NCI-H748 (cell line): ENCODE measurements around the gene IL9R.
"Not testable (repeated sequence)": the region's sequence is repeated elsewhere in the genome, so short reads cannot be mapped to it uniquely, and the experiment has no call there.

Experiments used
- DNase-seq: peaks from one replicate; lab custom pipeline; 2025; ENCODE audit not compliant: unreplicated experiment; lab: John Stamatoyannopoulos, UW

Gene IL9R

DNA sequence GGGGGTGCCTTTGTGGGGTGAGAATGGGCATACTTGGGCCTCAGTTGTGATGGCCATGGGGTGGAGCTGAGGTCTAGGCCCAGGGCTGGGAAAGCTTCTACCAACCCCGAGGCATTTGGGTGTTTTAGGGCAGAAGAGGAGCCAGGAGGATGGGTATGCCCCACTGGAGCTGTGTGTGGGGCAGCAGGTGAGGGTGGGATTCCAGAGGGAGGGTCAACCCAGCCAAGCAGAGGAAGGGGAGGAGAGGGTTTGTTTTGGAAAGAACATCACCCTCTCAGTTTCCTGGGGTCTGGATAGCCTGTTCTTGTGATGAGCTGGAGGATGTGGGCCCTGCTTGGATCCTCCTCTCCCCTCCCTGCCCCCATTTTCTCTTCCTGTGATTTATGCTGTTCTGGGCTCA, 620 bp downstream of the IL9R start:
- no peak for DNase-seq

DNA sequence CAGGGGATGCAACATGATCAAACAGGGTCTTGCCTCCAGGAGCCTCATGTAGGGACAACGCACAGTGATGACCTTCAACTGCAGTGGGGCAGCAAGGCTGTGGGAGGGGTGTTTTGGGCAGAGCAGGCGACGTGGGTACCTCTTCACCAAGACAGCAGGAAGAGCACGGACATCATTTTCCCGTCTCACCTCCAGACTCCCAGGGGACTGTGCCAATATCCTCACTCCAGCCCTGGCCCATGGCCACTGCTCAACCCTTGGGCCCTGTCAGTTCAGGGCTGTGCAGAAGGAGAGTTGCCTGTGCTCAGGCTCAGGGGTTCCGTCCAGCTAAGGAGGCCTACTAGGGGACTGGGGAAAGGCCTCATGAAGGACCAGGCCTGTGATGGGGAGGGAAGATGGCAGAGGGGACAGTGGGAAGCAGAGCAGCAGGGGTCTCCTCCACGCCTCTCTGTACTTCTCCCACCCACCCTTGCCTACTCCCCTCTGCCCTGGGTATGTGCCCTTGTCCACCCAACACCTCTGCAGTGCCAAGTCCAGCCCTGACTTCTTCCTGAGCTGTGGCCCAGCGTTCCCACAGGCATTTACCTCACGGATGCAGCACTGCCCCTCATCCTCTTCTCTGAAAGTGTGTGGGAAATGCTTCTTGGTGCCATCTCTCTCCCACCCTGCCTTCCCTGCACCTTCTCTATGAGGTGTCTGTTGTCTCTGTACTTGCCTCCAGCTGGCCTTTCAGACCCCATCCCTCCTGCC, 1.4 kb downstream of the IL9R start:
- DNase-seq = no peak

DNA sequence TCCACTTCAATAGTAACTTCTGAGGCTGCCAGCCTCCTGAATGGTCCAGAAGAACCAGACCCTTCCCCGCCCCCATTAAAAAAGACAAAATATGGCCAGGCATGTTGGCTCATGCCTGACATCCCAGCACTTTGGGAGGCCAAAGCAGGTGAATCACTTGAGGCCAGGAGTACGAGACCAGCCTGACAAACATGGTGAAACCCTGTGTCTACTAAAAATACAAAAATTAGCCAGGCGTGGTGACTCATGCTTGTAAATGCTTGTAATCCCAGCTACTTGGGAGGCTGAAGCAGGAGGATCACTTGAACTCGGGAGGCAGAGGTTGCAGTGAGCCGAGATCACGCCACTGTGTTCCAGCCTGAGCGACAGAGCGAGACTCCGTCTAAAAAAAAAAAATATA, 2.3 kb downstream of the IL9R start:
- not testable (repeated sequence) for DNase-seq

DNA sequence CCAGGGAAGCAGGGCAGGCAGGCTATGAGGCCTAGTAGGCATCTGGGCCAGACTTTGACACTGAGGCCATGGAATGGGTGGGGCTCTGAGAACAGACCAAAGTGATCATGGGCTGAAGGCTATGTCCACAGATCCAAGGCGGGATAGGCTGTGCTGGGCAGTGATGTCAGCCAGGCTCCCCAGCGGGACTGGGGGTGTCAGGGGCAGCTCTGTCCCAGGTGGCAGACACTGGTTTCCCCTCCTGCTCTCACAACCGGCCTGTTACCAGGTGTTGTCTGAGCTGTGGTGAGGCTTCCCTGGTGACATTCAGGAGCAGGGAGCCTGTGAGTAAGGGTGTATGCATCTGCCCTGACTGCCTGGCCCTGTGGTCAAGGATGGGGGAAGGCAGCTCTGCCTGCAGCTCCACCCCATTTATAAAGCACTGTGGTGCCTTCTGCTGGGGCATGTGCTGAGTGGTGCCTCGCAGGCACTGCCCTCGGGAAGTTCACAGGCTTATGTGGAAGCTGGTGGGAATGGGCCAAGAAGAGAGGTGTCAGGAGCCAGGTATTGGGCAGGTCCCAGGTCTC, 2.9 kb downstream of the IL9R start:
- no peak for DNase-seq

DNA sequence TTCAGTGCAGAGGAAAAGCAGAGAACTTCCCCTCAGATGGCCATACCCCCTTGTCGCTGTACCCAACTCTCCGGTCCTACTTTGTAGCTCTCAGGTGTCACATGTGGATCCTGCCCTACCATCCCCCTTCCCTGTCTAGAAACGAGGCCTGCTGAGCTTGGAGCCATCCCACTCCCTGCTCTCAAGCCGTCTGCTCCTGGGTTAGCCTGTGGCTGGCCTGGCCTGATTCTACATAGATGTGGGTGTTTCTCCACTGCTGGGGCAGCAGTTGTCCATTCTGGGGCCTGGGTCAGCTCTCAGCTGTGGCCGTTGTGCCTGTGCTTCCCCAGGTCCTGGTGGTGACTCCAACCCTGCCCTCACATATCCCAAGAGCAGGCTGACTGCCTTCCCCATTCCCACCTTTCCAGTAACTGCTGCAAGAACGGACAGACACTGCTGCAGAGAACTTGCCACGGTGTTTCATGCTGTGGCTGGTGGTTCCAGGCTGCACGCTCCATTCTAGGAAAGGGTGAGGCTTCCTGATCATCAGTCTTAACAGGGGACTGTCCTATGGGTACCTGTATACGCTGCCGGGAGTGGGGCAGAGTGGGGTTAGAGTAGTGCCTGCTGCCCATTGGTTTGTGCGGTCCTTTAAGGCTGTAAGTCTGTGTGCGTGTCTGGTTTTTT, 3.6 kb downstream of the IL9R start:
- no peak for DNase-seq

DNA sequence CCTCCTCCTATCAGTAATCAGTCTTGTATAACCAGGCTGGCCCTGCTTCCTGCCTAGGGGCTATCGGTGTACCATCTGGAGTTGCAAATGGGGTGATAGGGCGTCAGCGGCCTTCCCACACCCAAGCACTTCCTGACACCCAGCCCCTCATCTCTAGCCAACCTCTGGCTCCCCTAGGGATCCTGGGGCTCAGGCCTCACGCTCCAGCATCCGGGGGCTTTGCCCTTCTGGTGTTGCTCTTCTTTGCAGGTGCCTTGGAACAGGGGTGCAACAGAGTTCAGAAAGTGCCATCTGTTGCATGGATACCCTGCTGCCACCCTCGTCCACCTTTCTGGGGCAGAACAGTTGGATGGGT, 4.1 kb downstream of the IL9R start:
- DNase-seq = no peak

DNA sequence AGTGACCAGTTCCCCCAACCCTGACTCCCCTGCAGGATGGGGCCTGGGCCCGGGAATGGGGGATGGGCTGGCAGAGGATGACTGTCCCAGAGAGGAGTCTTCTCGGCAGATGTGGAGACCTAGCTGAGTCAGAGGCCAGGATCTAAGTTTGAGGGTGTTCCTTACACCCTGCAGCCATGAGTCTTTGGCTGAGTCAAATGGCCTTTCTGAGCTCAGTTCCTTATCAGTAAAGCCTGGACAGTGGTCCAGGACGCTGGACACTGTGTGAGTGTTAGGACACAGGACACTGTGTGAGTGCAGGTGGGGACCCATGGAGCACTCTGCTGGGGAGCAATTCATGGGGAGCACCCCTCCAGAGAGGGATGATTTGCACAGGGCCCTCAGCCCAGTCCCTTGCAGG, 5.0 kb downstream of the IL9R start:
- DNase-seq = no peak

DNA sequence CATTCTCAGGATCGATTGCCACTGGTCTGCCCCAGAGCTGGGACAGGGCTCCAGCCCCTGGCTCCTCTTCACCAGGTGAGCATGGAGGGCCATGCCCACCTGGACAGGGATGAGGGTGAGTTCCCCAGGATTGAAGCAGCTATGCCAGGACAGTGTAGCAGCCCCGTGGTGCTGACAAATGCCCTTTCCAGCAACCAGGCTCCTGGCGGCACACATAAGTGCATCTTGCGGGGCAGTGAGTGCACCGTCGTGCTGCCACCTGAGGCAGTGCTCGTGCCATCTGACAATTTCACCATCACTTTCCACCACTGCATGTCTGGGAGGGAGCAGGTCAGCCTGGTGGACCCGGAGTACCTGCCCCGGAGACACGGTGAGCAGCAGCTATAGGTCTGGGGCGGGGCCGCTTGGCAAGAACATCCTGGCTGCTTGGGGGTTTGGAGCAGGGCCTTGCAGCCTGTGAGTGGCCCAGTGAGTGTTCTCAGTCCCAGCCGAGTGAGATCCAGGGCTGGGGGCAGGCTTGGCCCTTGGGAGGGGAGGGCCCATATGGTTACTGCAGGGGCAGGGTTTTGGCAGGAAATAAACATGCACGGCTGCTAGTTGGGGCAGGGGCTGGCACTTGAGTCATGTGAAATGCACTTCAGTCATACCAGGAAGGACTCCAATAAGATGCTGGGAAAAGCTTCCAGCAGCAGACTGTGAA, 6.1 kb downstream of the IL9R start:
- DNase-seq = no peak

DNA sequence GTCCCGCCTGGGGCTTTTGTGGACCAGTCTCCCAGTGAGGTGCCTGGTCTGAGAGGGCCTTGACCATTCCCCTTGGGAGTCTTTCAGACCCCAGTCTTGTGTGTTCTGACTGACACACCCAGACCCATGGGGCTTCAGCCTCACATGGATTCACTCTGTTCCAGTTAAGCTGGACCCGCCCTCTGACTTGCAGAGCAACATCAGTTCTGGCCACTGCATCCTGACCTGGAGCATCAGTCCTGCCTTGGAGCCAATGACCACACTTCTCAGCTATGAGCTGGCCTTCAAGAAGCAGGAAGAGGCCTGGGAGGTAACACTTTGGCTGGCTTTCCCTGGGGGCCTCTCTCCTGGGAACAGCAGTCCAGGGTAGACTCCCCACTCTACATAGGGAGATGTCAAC, 6.8 kb downstream of the IL9R start:
- DNase-seq = no peak

DNA sequence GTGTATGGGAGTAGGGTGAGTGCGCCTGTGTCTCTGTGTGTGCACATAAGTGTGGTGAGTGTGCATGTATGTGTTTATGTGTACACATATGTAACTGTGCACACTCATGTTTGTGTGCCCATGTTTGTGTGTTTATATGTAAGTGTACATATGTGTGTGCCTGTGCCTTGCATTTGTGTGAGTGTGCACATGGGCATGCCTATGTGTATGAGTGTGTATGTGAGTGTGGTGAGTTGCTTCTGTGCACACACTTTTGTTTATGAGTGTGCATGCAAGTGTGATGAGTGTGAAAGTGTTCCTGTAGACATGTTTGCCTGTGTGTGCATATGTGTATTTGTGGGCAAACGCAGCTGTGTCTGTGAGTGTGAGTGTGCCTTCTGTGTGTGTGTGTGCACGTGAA, 7.2 kb downstream of the IL9R start:
- no peak for DNase-seq

DNA sequence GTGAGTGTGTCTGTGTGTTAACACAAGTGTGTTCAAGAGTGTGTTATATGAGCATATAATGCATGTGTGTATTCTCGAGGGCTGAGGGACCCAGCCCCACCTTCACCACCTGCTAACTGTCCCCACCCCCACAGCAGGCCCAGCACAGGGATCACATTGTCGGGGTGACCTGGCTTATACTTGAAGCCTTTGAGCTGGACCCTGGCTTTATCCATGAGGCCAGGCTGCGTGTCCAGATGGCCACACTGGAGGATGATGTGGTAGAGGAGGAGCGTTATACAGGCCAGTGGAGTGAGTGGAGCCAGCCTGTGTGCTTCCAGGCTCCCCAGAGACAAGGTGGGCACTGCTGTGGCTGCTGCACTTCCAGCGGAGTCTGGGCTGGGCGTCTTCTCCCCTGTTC, 7.6 kb downstream of the IL9R start:
- no peak for DNase-seq

DNA sequence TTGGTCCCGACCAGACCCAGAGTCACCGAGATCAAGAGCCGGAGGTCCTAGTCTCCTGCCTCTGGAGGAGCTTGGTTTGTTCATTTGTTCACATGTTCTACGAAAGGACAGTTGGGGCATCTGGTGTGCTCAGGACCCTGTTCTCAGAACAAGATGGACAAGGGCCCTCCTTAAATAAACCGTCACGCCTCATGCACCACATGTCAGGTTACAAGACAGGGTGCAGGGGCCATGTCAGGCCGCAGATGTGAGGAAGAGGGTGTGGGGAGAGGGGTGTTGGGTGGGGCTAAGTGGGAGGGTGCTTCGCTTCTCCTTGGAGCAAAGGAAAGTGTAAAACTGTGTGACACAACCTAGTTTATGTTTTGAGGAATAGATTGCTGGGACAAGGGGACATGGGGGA, 9.0 kb downstream of the IL9R start:
- not testable (repeated sequence) for DNase-seq

DNA sequence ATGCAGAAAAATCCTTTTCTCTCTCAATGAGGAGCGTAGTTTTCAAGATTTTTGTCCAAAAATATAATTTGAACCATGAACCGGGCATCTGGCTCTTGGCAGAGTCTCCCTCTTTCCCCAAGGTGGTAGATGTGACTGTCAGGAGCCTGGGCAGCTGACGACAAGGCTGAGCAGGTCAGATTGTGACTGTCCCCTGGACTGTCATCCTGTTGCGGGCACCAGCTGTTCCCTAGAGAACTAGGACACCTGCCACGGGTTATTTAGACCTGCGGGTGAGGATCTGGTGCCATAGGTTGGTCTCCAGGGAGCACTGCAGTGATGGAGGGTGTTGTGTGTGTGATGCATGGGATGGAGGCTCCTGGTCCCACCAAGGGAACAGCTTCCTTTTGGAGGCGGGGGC, 10.9 kb downstream of the IL9R start:
- not testable (repeated sequence) for DNase-seq

DNA sequence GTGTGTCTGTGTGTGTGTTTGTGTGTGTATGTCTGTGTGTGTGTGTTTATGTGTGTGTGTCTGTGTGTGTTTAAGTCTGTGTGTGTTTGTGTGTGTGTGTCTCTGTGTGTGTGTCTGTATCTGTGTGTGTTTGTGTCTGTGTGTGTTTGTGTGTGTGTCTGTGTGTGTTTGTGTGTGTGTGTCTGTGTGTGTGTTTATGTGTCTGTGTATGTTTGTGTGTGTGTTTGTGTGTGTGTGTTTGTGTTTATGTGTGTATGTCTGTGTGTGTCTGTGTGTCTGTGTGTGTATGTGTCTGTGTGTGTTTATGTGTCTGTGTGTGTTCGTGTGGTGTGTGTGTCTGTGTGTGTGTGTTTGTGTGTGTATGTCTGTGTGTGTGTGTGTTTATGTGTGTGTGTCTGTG, 11.4 kb downstream of the IL9R start:
- no peak for DNase-seq

DNA sequence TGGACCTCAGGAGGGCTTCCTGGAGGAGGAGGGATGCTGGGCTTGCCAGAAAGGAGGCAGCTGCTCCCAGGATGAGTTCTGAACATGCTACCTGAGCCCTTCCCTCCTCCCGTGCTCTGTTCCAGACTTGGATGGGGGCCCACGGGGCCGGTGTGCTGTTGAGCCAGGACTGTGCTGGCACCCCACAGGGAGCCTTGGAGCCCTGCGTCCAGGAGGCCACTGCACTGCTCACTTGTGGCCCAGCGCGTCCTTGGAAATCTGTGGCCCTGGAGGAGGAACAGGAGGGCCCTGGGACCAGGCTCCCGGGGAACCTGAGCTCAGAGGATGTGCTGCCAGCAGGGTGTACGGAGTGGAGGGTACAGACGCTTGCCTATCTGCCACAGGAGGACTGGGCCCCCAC, 12.2 kb downstream of the IL9R start:
- not testable (repeated sequence) for DNase-seq

DNA sequence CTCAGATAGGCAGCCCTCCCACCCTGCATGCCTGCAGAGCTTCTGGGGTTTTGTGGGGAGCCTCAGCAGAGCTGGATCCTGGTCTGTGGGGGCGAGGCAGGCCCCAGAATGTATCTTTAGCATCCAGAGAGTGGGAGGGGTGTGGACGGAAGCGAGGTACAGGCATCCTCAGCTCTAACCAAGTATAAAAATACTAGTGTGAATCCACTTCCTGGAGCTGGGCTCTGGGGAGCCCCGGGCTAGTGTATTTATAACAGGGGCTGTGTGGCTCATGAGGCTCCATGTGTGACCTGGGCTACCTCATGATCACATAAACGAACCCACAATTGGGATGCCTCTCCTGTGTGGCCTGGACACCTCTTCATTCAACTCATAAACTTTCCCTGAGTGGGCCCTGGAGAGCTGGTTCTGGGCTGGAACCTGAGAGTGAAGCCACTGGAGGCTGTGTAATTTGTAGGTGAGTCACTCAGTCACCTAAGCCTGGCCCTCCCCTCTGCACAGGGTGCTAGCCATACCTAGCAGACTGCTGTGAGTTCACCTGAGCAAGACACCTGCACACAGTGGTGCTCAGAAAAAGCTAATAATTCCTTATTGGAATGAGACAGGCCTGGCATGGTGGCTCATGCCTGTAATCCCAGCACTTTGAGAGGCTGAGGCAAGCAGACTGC, 15.9 kb downstream of the IL9R start:
- not testable (repeated sequence) for DNase-seq

DNA sequence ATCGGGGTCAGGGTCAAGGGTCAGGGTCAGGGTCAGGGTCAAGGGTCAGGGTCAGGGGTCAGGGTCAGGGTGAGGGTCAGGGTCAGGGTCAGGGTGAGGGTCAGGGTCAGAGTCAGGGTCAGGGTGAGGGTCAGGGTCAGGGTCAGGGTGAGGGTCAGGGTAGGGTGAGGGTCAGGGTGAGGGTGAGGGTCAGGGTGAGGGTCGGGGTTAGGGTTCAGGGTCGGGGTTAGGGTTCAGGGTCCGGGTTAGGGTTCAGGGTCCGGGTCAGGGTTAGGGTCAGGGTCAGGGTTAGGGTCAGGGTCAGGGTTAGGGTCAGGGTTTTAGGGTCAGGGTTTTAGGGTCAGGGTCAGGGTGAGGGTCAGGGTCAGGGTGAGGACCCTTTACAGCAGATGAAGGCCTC, 22.4 kb downstream of the IL9R start:
- not testable (repeated sequence) for DNase-seq

DNA sequence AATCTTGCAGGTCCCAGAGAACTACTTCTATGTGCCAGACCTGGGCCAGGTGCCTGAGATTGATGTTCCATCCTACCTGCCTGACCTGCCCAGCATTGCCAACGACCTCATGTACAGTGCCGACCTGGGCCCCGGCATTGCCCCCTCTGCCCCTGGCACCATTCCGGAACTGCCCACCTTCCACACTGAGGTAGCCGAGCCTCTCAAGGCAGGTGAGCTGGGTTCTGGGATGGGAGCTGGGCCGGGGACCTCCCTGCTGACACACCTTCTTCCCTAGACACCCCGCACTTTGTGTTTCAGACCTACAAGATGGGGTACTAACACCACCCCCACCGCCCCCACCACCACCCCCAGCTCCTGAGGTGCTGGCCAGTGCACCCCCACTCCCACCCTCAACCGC, 25.5 kb downstream of the IL9R start:
- DNase-seq = not testable (repeated sequence)

DNA sequence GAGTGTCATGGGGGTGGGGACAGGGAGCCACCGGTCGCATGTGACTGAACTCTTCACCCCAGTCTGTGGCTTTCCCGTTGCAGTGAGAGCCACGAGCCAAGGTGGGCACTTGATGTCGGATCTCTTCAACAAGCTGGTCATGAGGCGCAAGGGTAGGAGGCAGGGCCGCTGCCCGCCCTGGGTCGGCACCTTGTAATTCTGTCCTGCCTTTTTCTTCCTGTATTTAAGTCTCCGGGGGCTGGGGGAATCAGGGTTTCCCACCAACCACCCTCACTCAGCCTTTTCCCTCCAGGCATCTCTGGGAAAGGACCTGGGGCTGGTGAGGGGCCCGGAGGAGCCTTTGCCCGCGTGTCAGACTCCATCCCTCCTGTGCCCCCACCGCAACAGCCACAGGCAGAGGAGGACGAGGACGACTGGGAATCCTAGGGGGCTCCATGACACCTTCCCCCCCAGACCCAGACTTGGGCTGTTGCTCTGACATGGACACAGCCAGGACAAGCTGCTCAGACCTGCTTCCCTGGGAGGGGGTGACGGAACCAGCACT, 27.5 kb downstream of the IL9R start:
- not testable (repeated sequence) for DNase-seq

DNA sequence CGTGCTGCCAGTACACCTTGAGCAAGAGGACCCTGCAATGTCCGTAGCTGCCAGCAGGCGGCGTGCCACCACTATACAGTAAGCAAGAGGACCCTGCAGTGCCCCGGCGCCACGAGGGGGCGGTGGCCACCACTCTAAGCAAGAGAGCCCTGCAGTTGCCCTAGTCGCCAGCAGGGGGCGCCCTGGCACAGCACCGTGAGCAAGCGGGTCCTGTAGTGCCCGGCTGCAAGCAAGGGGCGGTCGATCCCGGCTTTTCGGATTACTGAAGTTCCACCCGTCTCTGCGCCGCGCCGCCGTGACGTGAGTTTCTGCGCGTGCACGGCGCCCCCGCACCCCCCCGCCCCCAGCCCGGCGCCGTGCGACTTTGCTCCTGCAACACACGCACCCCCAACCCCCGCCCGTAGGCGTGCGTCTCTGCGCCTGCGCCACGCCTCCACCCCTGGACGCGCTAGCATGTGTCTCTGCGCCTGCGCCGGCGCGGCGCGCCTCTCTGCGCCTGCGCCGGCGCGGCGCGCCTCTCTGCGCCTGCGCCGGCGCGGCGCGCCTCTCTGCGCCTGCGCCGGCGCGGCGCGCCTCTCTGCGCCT, 31.2 kb downstream of the IL9R start:
- not testable (repeated sequence) for DNase-seq

DNA sequence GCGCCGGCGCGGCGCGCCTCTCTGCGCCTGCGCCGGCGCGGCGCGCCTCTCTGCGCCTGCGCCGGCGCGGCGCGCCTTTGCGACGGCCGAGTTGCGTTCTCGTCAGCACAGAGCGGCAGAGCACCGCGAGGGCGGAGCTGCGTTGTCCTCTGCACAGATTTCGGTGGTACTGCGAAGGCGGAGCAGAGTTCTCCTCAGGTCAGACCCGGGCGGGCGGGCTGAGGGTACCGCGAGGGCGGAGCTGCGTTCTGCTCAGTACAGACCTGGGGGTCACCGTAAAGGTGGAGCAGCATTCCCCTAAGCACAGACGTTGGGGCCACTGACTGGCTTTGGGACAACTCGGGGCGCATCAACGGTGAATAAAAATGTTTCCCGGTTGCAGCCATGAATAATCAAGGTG, 31.8 kb downstream of the IL9R start:
- not testable (repeated sequence) for DNase-seq
